ENCODE measurements around the gene SLC25A21.
"Not testable (repeated sequence)": the region's sequence is repeated elsewhere in the genome, so short reads cannot be mapped to it uniquely, and the experiment has no call there.

SLC25A21 gene

DNA sequence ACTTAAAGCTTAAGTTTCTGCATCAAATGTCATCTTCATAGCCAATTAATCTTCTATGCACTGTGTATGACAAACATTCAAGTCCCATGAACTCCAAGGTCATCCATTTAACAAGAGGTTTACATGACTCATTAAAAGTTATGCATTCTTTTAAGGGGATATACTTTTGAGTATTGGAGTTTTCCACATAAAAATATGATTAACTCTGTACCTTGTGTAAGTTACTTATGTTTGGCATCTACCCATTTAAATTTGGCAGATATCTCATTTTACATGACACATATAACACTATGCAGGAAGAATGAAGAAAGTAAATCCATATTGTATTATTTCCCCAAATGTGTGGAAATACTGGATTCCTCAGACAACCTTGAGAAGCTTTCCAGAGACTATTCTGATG lies 270.5 kb downstream of the SLC25A21 start:
- TF ChIP-seq, protein P1, sequence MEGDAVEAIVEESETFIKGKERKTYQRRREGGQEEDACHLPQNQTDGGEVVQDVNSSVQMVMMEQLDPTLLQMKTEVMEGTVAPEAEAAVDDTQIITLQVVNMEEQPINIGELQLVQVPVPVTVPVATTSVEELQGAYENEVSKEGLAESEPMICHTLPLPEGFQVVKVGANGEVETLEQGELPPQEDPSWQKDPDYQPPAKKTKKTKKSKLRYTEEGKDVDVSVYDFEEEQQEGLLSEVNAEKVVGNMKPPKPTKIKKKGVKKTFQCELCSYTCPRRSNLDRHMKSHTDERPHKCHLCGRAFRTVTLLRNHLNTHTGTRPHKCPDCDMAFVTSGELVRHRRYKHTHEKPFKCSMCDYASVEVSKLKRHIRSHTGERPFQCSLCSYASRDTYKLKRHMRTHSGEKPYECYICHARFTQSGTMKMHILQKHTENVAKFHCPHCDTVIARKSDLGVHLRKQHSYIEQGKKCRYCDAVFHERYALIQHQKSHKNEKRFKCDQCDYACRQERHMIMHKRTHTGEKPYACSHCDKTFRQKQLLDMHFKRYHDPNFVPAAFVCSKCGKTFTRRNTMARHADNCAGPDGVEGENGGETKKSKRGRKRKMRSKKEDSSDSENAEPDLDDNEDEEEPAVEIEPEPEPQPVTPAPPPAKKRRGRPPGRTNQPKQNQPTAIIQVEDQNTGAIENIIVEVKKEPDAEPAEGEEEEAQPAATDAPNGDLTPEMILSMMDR (IDR thresholded peaks at IDR 0.05; ENCODE audit: extremely low read depth, missing control alignments): no peak
- DNase-seq (ENCODE audit: low spot score): no peak

DNA sequence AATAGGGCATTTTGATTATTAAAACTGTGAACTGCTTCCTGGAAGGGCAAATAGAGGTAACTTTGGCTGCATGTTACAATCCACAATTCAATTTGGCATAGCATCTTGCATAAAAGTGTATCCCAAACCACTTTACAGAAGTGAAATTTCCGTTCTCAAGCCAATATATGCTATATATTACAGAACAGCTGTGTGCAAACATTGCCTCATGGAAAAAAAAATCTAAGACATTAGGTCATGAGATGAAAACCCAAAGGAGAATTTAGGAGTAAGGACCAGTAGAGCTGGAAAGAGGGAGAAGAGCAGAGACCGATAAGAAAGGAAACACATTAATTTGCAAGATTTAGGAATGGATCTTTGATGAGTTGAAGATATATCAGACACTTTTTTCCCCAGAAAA lies 271.6 kb downstream of the SLC25A21 start:
- TF ChIP-seq, protein P1 (IDR thresholded peaks at IDR 0.05; ENCODE audit: extremely low read depth, missing control alignments): no peak
- no peak for DNase-seq (ENCODE audit: low spot score)

DNA sequence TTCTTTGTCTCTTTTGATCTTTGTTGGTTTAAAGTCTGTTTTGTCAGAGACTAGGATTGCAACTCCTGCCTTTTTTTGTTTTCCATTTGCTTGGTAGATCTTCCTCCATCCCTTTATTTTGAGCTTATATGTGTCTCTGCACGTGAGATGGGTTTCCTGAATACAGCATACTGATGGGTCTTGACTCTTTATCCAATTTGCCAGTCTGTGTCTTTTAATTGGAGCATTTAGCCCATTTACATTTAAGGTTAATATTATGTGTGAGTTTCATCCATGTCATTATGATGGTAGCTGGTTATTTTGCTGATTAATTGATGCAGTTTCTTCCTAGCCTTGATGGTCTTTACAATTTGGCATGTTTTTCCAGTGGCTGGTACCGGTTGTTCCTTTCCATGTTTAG lies 276.1 kb downstream of the SLC25A21 start:
- not testable (repeated sequence) for DNase-seq (ENCODE audit: low spot score)

DNA sequence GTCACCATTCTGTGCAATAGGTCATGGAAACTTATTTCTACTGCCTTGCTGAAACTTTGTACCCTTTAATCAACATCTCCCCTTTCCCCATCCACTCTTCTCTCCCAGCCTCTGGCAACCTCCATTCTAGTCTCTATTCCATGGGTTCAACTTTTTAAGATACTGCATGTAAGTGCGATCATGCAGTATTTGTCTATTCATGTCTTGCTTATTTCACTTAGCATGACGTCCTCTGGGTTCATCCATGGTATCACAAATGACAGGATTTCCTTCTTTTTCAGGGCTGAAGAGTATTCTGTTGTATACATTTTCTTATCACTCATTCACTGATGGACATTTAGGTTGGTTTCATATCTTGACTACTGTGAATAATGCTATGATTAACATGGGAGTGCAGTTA lies 288.4 kb downstream of the SLC25A21 start:
- TF ChIP-seq, protein P1 (IDR thresholded peaks at IDR 0.05; ENCODE audit: extremely low read depth, missing control alignments): no peak
- DNase-seq (ENCODE audit: low spot score): no peak

DNA sequence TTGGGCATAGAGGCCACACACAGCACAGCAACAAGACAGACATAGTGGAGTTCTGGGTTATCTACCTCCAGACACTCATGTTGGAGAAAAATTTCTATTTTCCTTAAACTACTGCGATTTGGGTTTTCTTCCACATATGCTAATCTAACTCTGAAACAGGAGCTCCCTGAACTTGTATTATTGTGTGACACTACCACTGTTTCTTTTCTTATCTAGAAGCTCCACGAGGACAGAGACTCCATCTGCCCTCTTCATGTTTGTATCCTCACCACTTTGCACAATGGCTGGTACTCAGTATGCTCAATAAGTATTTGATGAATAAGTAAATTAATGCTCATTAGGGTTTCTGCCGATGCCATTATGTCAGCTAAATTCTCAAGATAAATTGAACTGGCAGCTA lies 292.1 kb downstream of the SLC25A21 start:
- TF ChIP-seq, protein P1 (IDR thresholded peaks at IDR 0.05; ENCODE audit: extremely low read depth, missing control alignments): no peak
- DNase-seq (ENCODE audit: low spot score): no peak

DNA sequence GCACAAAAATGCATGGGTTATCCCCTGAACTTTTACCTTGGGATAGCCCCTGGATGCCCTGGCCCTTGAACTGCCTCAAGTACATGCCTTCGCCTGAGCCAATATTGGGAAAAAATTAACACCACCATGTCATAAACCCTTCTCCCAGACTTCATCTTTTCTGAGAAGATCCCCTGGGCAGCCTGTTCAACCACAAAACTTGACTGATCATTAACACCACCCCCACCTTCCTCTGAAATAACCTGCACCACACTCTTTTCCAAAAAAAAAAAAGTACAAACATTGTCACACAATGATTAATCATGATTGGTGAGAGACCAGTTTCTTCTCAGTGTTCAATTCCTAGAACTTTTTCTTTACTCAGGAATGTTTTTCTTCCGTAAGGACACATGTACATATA lies 292.8 kb downstream of the SLC25A21 start:
- TF ChIP-seq, protein P1 (IDR thresholded peaks at IDR 0.05; ENCODE audit: extremely low read depth, missing control alignments): no peak
- no peak for DNase-seq (ENCODE audit: low spot score)

DNA sequence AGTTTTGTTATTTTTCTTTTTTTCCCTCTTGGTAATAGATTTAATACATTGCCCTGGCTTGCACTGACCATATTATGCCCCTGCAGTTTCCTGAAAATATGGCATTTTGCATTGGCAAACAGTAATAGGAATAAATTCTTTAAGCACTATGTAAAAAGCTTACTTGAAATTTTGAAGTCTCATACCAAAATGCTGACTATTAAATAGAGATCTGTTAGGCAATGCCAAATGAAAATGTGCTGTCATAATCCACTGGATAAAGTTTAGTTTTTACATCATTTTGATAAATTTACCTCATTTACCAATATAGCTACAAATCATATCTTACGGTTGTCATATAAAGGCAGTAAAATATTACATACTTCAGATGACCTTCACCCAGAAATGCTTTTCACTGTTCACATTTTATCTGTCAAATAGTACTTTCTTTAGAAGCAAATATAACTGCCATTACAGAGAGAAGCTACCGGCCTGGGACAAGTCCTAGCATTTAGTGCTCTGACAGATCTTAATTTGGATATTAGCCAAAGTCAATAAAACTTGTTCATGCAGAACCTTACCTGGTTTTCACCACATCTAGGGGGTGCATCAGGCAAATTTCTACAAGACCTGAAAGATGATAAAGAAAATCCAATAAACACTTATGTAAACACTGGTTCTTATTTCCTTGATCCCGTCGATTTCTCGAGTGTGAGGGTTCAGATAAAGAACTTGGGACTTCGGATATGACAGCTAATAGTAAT lies 297.8 kb downstream of the SLC25A21 start:
- TF ChIP-seq, protein P1 (IDR thresholded peaks at IDR 0.05; ENCODE audit: extremely low read depth, missing control alignments): no peak
- DNase-seq (ENCODE audit: low spot score): no peak

DNA sequence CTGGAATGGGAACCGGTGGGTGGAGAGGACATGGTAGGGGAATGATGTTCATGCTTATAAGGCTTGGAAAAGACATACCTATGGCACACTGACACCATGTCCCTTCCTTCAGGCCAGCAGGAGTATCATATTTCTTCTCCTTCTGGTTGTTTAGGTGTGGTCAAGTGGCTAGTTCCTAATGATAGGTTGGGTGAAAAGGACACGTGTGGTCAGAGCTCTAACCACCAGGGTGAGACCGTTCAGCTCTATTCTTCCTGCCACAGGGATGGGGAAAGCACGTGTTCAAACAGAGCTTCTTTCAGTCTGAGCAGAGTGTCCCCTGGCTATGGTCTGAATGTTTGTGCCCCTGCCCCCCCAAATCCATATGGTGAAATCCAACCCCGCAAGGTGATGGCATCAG lies 301.6 kb downstream of the SLC25A21 start:
- TF ChIP-seq, protein P1 (IDR thresholded peaks at IDR 0.05; ENCODE audit: extremely low read depth, missing control alignments): no peak
- DNase-seq (ENCODE audit: low spot score): no peak

Data from GM20000 (cell line).